HG03139 (cell line): ENCODE data around the gene AFAP1.

Experiments used
- ATAC-seq: cut with Tn5 transposase; IDR thresholded peaks from one replicate; pipeline ENCODE4 v1.9.1; 2021; ENCODE audit not compliant: unreplicated experiment

AFAP1 gene

GRCh38 chr4:7970361-7970946 is 30.8 kb upstream of the AFAP1 start:
- no peak for ATAC-seq

DNA sequence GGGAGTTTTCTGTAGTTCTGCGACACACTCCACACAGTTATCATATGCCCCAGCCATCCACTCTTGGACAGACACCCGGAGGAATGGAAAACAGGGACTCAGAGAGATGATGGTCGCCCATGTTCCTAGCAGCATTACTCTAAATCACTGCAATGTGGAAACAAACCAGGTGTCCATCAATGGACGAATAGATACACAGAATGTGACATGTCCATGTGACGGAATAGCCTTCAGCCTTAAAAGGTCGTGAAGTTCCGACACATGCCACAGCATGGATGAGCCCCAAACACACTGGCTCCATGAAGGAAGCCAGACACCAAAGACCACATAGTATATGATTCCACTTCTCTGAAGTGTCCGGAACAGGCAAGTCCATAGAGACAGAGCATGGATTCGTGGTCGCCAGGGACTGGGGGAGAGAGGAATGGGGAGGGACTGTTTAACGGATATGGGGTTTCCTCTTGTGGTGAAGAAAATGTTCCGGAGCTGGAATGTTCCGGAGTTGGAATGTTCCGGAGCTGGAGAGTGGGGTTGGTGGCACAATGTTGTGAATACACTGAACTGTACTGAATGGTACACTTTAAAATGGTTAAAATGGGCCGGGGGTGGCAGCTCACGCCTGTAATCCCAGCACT is 28.7 kb upstream of the AFAP1 start:
- no peak for ATAC-seq

- no peak for ATAC-seq
These were observed 28.0 kb upstream of the AFAP1 start for GRCh38 chr4:7967501-7968261.

GRCh38 chr4:7967063-7967440 is 27.4 kb upstream of the AFAP1 start:
- no peak for ATAC-seq

DNA sequence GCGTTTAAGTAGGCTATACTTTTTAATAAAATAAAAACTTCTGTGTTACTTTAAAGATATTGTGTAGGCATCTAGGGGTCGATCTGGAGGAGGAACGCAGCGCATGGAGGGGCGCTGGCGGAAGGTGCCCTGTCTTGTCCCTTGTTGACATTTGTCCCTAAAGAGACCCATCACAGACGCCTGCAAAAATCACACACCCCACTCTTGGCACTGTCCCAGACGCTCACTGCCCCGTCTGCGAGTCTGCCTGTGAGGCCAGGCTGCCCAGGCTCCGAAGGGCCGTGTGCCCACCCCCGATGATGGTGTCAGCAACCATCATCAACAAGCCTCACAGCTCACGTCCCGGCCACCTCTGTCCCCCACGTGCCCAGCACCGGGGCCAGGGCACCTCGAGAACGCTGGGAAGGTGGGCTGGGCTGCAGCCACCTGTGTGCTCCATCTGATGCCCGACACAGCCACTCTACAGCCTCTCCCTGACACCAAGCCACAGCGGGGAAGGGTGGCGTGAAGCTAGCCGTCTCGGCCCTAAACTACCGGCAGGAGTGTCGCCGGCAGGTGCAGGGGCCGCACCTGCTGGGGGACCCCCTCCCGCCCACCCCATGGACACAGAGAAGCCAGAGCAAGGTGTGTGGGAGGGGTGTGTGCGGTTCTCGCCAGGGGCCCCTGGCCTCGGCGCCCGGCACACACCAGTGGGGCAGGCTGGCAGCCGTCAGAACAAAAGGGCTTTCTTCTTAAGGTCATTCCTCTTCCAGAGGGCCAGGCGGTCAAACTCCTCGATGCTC is 26.8 kb upstream of the AFAP1 start:
- no peak for ATAC-seq

GRCh38 chr4:7964890-7965662 is 25.4 kb upstream of the AFAP1 start:
- ATAC-seq = no peak

GRCh38 chr4:7964459-7964858 is 24.8 kb upstream of the AFAP1 start:
- ATAC-seq = no peak

DNA sequence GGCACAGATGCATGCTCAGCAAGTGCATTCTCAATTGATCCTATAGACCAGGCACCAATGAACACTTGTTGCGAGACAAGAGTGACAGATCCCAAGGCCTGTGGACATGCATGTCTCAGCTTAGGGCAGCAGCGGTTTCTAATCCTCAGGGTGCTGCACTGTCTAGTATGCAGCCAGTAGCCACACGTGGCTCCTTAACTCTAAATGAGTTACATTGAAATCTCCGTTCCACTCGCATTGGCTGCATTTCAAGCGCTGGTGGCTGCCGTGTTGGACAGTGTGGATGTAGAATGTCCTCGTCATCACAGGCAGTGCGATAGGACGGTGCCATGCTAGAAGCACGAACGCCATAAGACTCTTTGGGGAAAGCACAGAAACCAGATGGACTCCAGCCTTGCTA is 24.0 kb upstream of the AFAP1 start:
- ATAC-seq = no peak

DNA sequence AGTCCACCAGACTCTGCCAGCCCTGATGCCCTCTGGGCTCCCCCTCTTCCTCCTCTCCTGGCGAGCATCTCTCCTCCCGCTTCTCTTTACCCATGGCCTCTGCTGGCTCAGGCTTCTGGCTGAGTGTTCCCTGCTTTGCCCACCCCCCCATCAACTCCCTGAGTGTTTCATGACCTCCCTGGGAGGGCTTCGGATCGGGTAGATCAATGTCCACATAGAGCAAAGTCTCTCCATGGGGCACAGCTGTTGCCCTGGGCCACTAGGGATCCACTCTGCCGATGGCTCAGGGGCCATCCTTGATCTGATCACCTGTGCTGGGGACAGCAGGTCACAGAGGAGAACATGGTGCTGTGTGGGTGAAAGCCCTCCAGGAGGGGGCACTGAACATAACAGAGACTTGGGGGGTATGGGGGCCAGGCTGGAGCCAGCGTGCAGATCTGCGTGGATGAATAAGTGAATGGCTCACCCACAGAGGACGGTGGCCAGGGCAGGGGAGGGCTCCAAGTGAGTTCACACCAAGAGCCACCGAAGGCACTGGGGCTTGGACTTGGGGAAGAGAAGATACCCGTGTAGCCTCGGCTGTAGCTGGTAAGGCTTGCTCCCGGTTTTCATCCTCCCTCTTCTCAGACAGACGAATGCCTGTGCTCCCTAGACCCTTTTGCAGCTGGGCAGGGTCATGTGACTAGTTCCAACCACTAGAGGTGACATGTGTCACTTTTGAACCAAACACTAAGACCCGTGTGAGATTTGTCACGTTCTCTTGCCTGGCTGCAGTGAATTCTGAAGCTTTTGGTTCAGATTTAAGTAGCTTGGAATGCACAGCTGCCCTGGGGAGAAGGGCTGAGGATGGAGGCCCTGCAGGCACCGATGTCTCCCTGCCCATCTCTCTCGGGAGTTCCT is 23.2 kb upstream of the AFAP1 start:
- ATAC-seq = no peak

GRCh38 chr4:7960790-7961655 is 21.4 kb upstream of the AFAP1 start:
- peak; percentile 47 for ATAC-seq

- ATAC-seq = no peak
These were observed 20.5 kb upstream of the AFAP1 start for GRCh38 chr4:7960017-7960789.

- ATAC-seq = no peak
These were observed 19.4 kb upstream of the AFAP1 start for GRCh38 chr4:7959078-7959477.

- no peak for ATAC-seq
These were observed 17.4 kb upstream of the AFAP1 start for GRCh38 chr4:7956934-7957656.

DNA sequence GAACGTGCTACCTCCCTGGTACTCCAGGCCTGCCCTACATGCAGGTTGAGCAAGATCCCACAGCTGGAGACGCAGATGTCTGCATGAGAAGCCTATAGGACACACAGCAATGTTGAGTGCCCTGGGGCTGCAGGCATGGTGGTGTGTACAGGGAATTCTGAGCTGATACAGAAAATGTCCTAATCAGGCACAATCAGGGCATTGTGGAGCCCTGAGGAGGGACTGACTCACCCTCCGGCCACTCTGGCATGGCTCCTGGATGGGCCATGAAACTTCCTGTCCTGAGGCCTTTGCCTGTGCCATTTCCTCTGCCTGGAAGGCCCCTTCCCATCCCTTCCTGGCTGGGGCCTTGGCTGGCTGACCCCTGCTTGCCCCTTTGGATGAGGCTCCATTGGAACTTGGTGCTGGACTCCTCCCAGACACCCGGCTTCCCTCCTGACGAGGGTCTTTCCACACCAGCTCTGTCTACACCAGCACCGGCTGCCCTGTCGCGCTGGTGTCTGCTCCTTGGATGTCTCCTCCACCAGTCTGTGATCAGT is 16.7 kb upstream of the AFAP1 start:
- no peak for ATAC-seq

GRCh38 chr4:7955393-7955792 is 15.7 kb upstream of the AFAP1 start:
- no peak for ATAC-seq

DNA sequence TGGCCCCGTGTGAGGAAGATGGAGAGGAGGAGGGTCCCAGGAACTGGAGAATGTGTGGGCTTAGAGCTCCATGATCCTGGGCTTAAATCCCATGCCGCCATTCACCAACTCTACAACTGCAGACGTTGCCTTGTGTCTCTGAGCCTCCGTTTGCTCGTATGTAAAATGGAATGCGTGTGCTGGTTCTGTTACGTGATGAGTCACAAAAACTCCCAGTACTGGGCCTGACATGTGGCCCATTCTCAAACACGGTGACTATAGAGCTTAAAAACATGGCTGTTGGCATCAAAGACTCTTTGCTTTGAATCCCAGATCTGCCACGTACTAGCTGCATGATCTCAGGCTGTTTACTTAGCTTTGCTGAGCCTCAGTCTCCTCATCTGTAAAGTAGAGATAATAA is 13.0 kb upstream of the AFAP1 start:
- ATAC-seq = no peak
